Glomerular endothelial cell (primary cell): Measurements from ENCODE around the gene CLMN. TPM values are rescaled to one million over a fixed set of nuclear protein-coding genes. Genes with fewer than 3 reads are reported as not detected.

Experiments
- DNase-seq: peaks from one replicate; pipeline ENCODE4 v3.0.0-alpha.2; 2011; ENCODE audit warnings: low read depth, low spot score; ENCODE audit errors: extremely low read depth
- total RNA-seq: library from RNA; depleted of rRNA; stranded (reverse); fragments of >200 nt; gene quantifications from 2 replicates; pipeline ENCODE4 v1.2.3, GENCODE V29; 2015

CLMN gene
- total RNA-seq, 1 donor from 2014 or later, result 2.6 TPM

GRCh38 chr14:95344536-95344935, 24.8 kb upstream of the CLMN start:
- DNase-seq, result no peak

DNA sequence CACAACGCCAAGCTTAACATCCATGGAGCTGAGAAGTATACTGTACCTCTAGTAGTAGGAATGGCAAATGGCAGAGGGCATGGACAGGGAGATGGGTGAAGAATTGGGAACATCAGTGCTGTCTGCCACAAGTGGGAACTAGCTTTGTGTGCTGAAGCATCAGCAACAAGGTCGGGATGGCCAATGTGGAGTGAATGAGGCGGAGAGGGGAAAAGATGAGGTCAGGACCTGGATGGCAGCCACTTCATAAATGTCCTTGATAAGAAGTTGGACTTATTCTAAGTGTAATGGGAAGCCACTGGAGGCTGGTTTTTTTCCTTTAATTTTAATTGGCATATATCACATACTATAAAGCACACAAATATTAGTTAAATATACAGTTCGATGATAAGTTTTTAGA, 21.9 kb upstream of the CLMN start:
- DNase-seq, result no peak

- no peak for DNase-seq
Observed at GRCh38 chr14:95341115-95341514, 21.4 kb upstream of the CLMN start.

DNA sequence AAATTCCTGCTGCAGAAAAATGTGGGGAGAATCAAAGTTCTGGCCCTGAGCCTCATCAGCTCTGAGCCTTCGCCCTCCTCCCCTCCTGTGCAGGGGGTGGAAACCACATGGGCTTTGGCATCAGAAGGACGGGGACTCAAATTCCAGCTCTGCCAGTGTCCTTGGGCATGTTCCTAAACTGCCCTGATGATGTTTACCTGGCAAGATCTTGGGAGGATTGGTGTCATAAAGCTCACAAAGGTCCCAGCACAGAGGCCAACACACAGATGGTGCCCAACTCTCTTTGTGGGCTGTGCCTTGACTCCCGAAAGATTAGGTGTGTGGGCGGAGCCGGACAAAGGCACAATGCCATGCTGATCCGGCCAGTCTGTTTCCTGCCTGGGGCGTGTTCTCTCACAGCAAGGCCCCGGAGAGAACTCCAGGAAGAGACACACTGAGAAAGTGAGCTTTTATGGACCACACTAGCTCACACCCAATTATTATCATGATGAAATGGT, 20.5 kb upstream of the CLMN start:
- no peak for DNase-seq

GRCh38 chr14:95339301-95339865, 19.7 kb upstream of the CLMN start:
- DNase-seq, result no peak

GRCh38 chr14:95338436-95338835, 18.7 kb upstream of the CLMN start:
- no peak for DNase-seq

- no peak for DNase-seq
Observed at GRCh38 chr14:95337041-95337595, 17.4 kb upstream of the CLMN start.

GRCh38 chr14:95336192-95336760, 16.6 kb upstream of the CLMN start:
- DNase-seq, result no peak

GRCh38 chr14:95335071-95335470, 15.4 kb upstream of the CLMN start:
- no peak for DNase-seq

DNA sequence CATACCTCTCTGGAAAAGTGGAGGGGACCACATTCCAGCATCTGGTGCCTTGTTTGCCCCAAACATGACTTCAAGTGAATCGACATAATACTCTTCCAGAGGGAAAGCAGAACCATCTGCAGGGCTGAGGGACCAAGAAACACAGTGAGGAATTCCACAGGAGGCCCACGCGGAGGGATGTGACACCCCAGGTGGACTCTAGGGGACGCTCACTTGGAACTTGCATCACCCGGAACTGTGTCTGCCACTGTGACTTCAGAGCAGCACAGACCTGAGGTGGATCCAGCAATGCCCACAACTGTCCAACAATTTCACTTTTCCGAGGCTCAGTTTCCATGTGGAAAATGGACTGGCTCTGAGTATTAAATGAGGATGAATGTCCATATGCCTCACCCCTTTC, 14.3 kb upstream of the CLMN start:
- no peak for DNase-seq

- DNase-seq, result no peak
Observed at GRCh38 chr14:95332641-95333040, 12.9 kb upstream of the CLMN start.

DNA sequence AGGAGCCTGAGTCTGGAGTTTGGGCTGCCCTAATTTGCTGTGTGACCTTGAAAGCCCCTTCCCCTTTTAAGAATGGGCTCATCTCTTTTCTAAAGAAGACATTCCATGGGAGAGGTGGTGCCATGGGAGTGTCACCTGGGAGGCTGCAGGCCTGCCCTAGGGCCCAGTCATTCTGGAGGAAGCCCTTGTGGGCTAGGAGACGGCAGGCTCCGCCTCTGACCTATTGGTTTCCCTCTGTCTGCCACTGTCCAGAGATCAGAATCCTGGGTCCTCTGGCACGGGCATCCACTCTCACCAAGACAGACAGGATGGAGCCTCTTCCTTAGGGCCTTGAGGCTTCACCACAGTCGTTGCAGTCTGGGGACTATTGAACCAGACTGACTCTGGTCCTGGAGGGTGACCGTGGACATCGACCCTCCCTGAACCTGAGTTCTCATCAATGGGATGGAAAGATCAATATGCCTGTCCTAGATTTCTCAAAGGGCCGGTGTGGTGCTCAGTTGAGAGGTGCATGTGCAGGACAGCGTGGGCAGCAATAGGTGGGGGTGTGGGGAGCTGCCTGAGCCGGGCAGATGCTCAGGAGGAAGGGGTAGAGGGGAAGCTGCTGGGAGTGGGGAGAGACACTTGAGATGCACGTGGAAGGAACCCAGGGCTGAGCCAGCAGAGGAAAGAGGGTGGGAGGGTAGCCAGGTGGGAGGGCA, 12.2 kb upstream of the CLMN start:
- no peak for DNase-seq

- no peak for DNase-seq
Observed at GRCh38 chr14:95330591-95331370, 11.1 kb upstream of the CLMN start.

GRCh38 chr14:95329941-95330340, 10.2 kb upstream of the CLMN start:
- DNase-seq, result no peak

DNA sequence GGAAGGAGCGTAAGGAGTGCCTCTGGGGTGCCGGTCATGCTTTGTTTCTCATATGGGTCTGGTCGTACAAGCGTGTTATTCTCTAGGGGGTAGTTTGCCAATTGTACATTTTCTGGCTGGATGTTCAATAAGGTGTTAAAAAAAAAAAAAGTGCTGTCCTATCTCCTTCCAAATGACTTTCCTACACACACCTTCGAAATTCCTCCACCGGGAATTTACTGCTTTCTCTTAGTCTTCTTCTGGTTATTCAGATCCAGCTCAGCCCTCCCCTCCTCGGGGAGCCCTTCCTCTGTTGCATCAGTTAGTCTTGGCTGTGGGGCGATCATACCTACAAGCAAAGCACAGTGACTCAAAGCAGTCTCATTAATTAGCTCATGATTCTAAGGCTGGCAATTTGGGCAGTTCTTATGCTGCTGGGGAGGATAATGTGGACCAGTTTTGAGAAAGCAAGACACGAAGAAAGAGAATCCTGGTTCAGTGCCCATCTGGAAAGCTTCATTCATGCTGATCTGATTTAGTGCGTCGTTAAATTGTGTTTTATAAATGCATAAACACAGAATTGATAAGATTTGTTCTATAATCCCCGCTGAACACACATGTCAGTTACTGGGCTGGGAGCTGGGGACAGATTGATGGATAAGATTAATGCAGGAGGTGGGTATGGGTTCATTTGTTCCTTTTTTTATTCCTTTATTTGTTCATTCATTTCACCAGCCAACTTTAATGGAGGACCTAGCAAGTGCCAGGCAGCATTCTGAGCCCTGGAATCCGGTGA, 9.2 kb upstream of the CLMN start:
- no peak for DNase-seq

DNA sequence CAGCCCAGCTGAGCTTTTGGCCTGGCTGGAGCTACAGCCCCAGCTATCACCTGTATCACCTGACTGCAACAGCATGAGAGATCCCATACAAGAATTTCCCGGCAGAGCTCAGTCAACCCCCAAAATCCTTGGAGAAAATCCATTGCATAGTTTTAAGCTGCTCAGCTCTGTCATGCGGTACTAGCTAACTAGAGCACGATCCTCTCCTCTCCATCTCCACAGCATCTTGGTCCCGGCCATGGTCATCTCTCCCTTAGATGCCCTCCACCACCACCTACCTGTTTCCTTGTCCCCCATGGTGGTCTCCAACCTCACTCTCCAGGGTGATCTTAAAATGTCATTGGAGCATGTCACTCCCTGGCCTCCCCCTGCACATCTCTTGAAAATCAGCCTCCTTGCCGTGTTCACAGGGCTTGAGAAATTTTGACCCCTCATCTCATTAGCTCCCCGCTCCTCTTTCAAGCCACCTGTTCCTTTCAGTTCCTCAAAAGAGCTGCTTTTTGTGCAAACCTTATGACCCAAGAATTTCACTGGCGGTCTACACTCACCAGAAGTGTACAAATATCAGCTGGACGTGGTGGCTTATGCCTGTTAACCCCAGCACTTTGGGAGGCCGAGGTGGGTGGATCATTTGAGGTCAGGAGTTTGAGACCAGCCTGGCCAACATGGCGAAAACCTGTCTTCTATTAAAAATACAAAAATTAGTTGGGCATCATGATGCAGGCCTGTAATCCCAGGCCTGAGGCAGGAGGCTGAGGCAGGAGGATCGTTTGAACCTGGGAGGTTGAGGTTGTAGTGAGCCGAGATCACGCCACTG, 8.1 kb upstream of the CLMN start:
- no peak for DNase-seq

GRCh38 chr14:95326987-95327386, 7.3 kb upstream of the CLMN start:
- no peak for DNase-seq

DNA sequence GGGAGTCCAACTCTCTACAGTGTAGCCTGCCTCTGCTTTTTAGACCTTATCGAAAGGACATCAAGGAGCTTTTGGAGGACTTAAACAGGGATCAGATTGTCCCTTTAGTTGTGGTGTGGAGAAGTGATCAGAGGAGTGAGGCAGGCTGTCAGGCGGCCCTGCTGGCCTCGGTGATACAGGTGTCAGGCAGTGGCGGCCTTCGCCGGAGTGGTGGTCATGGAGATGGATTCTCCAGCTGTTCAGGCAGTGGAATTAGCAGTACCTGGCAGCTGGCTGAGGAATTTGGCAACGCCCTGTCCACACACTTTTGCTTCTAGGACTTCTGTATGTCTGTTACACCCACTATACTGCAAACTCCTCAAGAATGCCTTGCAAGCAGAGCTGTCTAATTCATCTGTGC, 4.2 kb upstream of the CLMN start:
- no peak for DNase-seq

DNA sequence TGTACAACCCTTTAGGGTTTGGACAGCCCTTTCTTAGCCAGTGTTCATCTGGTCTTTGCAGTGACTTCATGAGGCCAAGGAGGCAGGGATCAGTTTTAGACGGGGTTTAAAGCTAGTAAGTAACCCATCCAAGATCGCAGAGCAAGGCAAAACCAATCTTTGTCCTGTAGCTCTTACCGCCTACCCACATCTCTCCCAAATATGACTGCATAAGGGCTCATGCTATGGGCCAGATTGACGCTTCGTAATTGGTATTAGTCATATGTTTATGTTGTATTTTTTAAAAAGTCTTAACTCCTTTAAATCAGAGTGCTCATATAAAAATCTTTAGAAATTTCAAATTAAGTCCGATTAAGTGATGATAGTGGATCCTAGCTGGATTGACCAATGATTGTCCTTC, 3.7 kb upstream of the CLMN start:
- no peak for DNase-seq

DNA sequence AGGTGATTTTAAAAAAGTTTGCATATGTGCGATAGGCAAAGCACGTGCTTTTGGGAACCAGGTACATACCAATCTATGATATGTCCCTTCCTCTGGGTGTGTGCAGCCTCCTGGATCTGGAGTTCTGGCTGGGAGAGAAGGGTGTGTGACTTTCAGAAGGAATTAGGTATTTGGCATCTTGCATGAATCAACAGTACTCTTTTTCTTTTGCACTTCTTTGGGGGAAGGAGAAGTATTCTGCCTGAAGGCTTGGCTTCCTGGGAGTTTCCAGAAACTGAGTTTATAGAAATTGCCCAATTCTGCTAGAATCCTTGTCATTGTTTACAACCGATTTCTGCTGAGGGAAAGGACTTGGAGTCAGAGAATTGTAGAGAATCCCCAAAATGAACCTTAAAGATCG, 2.9 kb upstream of the CLMN start:
- DNase-seq, result no peak
